HEK293 (cell line): ENCODE data around the gene RRAS.

ENCODE experiments used
- BCL11B ChIP-seq: fragments of 450-650 bp; formaldehyde crosslinking; IDR thresholded peaks from 2 replicates; pipeline ENCODE4 v1.5.1; 2016; ENCODE audit warnings: low read depth, missing biosample characterization, missing genetic modification characterization
- GLIS1 ChIP-seq: fragments of 450-650 bp; formaldehyde crosslinking; IDR thresholded peaks from 2 replicates; pipeline ENCODE4 v1.5.1; 2016; ENCODE audit warnings: missing biosample characterization, missing genetic modification characterization
- HIC1 ChIP-seq: fragments of 450-650 bp; formaldehyde crosslinking; IDR thresholded peaks from 2 replicates; pipeline ENCODE4 v1.5.1; 2016; ENCODE audit warnings: missing biosample characterization, missing genetic modification characterization
- KLF16 ChIP-seq: fragments of 450-650 bp; formaldehyde crosslinking; IDR thresholded peaks from 2 replicates; pipeline ENCODE4 v1.5.1; 2017; ENCODE audit warnings: missing biosample characterization, missing genetic modification characterization
- PBX3 ChIP-seq: sonication (generic); formaldehyde crosslinking; IDR thresholded peaks from 2 replicates; pipeline ENCODE4 v1.8.1; 2022; ENCODE audit warnings: mild to moderate bottlenecking, moderate library complexity, missing genetic modification reagents
- TSHZ1 ChIP-seq: fragments of 450-650 bp; formaldehyde crosslinking; IDR thresholded peaks from 2 replicates; pipeline ENCODE4 v1.5.1; 2016; ENCODE audit warnings: missing biosample characterization, missing genetic modification characterization, borderline replicate concordance
- ZBTB8A ChIP-seq: fragments of 450-650 bp; formaldehyde crosslinking; IDR thresholded peaks from 2 replicates; pipeline ENCODE4 v1.5.1; 2016; ENCODE audit warnings: missing biosample characterization, missing genetic modification characterization
- ZFHX2 ChIP-seq: fragments of 450-650 bp; formaldehyde crosslinking; conservative IDR thresholded peaks from 2 replicates; pipeline ENCODE4 v1.5.1; 2016; ENCODE audit warnings: missing biosample characterization, missing genetic modification characterization
- ZIC2 ChIP-seq: fragments of 450-650 bp; formaldehyde crosslinking; IDR thresholded peaks from 2 replicates; pipeline ENCODE4 v1.5.1; 2016; ENCODE audit warnings: missing biosample characterization, missing genetic modification characterization
- ZNF174 ChIP-seq: fragments of 450-650 bp; formaldehyde crosslinking; IDR thresholded peaks from 2 replicates; pipeline ENCODE4 v1.5.0; 2017; ENCODE audit warnings: missing biosample characterization, mild to moderate bottlenecking, missing genetic modification characterization
- ZNF175 ChIP-seq: fragments of 450-650 bp; formaldehyde crosslinking; IDR thresholded peaks from 2 replicates; pipeline ENCODE4 v1.5.1; 2016; ENCODE audit warnings: missing biosample characterization, missing genetic modification characterization
- ZNF335 ChIP-seq: fragments of 450-650 bp; formaldehyde crosslinking; conservative IDR thresholded peaks from 2 replicates; pipeline ENCODE4 v1.5.1; 2016; ENCODE audit warnings: missing biosample characterization, missing genetic modification characterization
- ZNF366 ChIP-seq: fragments of 450-650 bp; formaldehyde crosslinking; conservative IDR thresholded peaks from 2 replicates; pipeline ENCODE4 v1.5.1; 2016; ENCODE audit warnings: missing biosample characterization, missing genetic modification characterization
- ZNF391 ChIP-seq: fragments of 450-650 bp; formaldehyde crosslinking; IDR thresholded peaks from 2 replicates; pipeline ENCODE4 v1.5.1; 2016; ENCODE audit warnings: low read depth, missing biosample characterization, missing genetic modification characterization, borderline replicate concordance
- ZNF561 ChIP-seq: fragments of 450-650 bp; IDR thresholded peaks from 2 replicates; pipeline ENCODE4 v1.5.1; 2018; ENCODE audit warnings: missing biosample characterization, missing genetic modification characterization, borderline replicate concordance
- ZNF629 ChIP-seq: fragments of 450-650 bp; formaldehyde crosslinking; IDR thresholded peaks from 2 replicates; pipeline ENCODE4 v1.5.1; 2017; ENCODE audit warnings: missing biosample characterization, missing genetic modification characterization
- ZNF660 ChIP-seq: fragments of 450-650 bp; IDR thresholded peaks from 2 replicates; pipeline ENCODE4 v1.5.1; 2018; ENCODE audit warnings: missing biosample characterization, mild to moderate bottlenecking, missing genetic modification characterization
- ZNF701 ChIP-seq: fragments of 450-650 bp; formaldehyde crosslinking; IDR thresholded peaks from 2 replicates; pipeline ENCODE4 v1.5.1; 2016; ENCODE audit warnings: missing biosample characterization, missing genetic modification characterization
- ZNF76 ChIP-seq: fragments of 450-650 bp; formaldehyde crosslinking; IDR thresholded peaks from 2 replicates; pipeline ENCODE4; 2016; ENCODE audit warnings: low read depth, missing biosample characterization, missing genetic modification characterization, borderline replicate concordance
- ZXDB ChIP-seq: fragments of 450-650 bp; formaldehyde crosslinking; IDR thresholded peaks from 2 replicates; pipeline ENCODE4 v1.5.1; 2016; ENCODE audit warnings: missing biosample characterization, missing genetic modification characterization
- TF ChIP-seq, protein P1 (sequence below): fragments of 450-650 bp; formaldehyde crosslinking; IDR thresholded peaks from 2 replicates; pipeline ENCODE4 v1.5.1; 2016; ENCODE audit warnings: missing biosample characterization, missing genetic modification characterization
- TF ChIP-seq, protein P2 (sequence below): fragments of 450-650 bp; formaldehyde crosslinking; IDR thresholded peaks from 2 replicates; pipeline ENCODE4 v1.5.1; 2016; ENCODE audit warnings: missing biosample characterization, missing genetic modification characterization
- TF ChIP-seq, protein P3 (sequence below): fragments of 450-650 bp; formaldehyde crosslinking; IDR thresholded peaks from 2 replicates; pipeline ENCODE4 v1.5.1; 2016; ENCODE audit warnings: missing biosample characterization, missing genetic modification characterization

Gene RRAS

GRCh38 chr19:49672131-49672919, 32.4 kb upstream of the RRAS start (continued):
- TF ChIP-seq ZNF175 (no peak), PBX3 (CRISPR knock-in tag) (0 out of 2 replicates have a peak, but pooled peaks have one; percentile 35), GLIS1 (tag by site-specific recombination) (peak; percentile 90), ZNF76 (peak; percentile 33; the same call in 1 of the 2 replicates), HIC1 (tag by site-specific recombination) (peak; percentile 44; the same call in 1 of the 2 replicates), ZNF366 (peak; percentile 36; the same call in 1 of the 2 replicates), ZBTB8A (tag by site-specific recombination) (peak; percentile 40; the same call in 1 of the 2 replicates), ZNF701 (tag by site-specific recombination) (no peak), KLF16 (tag by site-specific recombination) (0 out of 2 replicates have a peak, but pooled peaks have one; percentile 44), ZNF174 (no peak), BCL11B (0 out of 2 replicates have a peak, but pooled peaks have one; percentile 17), ZNF391 (tag by site-specific recombination) (0 out of 2 replicates have a peak, but pooled peaks have one; percentile 52), ZIC2 (tag by site-specific recombination) (no peak), ZXDB (tag by site-specific recombination) (peak; percentile 55; the same call in 1 of the 2 replicates), ZNF660 (tag by site-specific recombination) (0 out of 2 replicates have a peak, but pooled peaks have one; percentile 52), ZFHX2 (tag by site-specific recombination) (peak; percentile 78), ZNF335 (tag by site-specific recombination) (peak; percentile 60), ZNF561 (peak; percentile 71), TSHZ1 (0 out of 2 replicates have a peak, but pooled peaks have one; percentile 55), ZNF629 (tag by site-specific recombination) (peak; percentile 35; the same call in 1 of the 2 replicates)
- TF ChIP-seq, protein P1, sequence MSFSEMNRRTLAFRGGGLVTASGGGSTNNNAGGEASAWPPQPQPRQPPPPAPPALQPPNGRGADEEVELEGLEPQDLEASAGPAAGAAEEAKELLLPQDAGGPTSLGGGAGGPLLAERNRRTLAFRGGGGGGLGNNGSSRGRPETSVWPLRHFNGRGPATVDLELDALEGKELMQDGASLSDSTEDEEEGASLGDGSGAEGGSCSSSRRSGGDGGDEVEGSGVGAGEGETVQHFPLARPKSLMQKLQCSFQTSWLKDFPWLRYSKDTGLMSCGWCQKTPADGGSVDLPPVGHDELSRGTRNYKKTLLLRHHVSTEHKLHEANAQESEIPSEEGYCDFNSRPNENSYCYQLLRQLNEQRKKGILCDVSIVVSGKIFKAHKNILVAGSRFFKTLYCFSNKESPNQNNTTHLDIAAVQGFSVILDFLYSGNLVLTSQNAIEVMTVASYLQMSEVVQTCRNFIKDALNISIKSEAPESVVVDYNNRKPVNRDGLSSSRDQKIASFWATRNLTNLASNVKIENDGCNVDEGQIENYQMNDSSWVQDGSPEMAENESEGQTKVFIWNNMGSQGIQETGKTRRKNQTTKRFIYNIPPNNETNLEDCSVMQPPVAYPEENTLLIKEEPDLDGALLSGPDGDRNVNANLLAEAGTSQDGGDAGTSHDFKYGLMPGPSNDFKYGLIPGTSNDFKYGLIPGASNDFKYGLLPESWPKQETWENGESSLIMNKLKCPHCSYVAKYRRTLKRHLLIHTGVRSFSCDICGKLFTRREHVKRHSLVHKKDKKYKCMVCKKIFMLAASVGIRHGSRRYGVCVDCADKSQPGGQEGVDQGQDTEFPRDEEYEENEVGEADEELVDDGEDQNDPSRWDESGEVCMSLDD: peak; percentile 42; the same call in 1 of the 2 replicates
- TF ChIP-seq, protein P2, sequence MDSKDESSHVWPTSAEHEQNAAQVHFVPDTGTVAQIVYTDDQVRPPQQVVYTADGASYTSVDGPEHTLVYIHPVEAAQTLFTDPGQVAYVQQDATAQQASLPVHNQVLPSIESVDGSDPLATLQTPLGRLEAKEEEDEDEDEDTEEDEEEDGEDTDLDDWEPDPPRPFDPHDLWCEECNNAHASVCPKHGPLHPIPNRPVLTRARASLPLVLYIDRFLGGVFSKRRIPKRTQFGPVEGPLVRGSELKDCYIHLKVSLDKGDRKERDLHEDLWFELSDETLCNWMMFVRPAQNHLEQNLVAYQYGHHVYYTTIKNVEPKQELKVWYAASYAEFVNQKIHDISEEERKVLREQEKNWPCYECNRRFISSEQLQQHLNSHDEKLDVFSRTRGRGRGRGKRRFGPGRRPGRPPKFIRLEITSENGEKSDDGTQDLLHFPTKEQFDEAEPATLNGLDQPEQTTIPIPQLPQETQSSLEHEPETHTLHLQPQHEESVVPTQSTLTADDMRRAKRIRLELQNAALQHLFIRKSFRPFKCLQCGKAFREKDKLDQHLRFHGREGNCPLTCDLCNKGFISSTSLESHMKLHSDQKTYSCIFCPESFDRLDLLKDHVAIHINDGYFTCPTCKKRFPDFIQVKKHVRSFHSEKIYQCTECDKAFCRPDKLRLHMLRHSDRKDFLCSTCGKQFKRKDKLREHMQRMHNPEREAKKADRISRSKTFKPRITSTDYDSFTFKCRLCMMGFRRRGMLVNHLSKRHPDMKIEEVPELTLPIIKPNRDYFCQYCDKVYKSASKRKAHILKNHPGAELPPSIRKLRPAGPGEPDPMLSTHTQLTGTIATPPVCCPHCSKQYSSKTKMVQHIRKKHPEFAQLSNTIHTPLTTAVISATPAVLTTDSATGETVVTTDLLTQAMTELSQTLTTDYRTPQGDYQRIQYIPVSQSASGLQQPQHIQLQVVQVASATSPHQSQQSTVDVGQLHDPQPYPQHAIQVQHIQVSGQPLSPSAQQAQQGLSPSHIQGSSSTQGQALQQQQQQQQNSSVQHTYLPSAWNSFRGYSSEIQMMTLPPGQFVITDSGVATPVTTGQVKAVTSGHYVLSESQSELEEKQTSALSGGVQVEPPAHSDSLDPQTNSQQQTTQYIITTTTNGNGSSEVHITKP (tag by site-specific recombination): peak; percentile 74
- TF ChIP-seq, protein P3, sequence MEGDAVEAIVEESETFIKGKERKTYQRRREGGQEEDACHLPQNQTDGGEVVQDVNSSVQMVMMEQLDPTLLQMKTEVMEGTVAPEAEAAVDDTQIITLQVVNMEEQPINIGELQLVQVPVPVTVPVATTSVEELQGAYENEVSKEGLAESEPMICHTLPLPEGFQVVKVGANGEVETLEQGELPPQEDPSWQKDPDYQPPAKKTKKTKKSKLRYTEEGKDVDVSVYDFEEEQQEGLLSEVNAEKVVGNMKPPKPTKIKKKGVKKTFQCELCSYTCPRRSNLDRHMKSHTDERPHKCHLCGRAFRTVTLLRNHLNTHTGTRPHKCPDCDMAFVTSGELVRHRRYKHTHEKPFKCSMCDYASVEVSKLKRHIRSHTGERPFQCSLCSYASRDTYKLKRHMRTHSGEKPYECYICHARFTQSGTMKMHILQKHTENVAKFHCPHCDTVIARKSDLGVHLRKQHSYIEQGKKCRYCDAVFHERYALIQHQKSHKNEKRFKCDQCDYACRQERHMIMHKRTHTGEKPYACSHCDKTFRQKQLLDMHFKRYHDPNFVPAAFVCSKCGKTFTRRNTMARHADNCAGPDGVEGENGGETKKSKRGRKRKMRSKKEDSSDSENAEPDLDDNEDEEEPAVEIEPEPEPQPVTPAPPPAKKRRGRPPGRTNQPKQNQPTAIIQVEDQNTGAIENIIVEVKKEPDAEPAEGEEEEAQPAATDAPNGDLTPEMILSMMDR: peak; percentile 98
